ENCODE measurements around the gene ZWILCH.
"Not testable (repeated sequence)": the region's sequence is repeated elsewhere in the genome, so short reads cannot be mapped to it uniquely, and the experiment has no call there.

The ZWILCH gene

GRCh38 chr15:66504563-66505429 lies at the start of gene ZWILCH, which contains the start of gene RPL4:
ZWILCH (plus strand) TSS chr15:66505326; CDS start chr15:66505339, 13 bp downstream.
RPL4 (minus strand) TSS chr15:66504855; CDS start chr15:66504790, 65 bp downstream.
- peak; percentile 78 for DNase-seq

GRCh38 chr15:66456211-66456610 lies 48.9 kb upstream of the ZWILCH start:
- no peak for DNase-seq

GRCh38 chr15:66459818-66460615 lies 45.1 kb upstream of the ZWILCH start:
- no peak for DNase-seq

GRCh38 chr15:66461294-66461693 lies 43.8 kb upstream of the ZWILCH start:
- not testable (repeated sequence) for DNase-seq

- DNase-seq = no peak
Measured at GRCh38 chr15:66461917-66462316, 43.2 kb upstream of the ZWILCH start.

- no peak for DNase-seq
Measured at GRCh38 chr15:66462627-66463026, 42.5 kb upstream of the ZWILCH start.

- DNase-seq = not testable (repeated sequence)
Measured at GRCh38 chr15:66465294-66465693, 39.8 kb upstream of the ZWILCH start.

- DNase-seq = not testable (repeated sequence)
Measured at GRCh38 chr15:66467162-66468040, 37.7 kb upstream of the ZWILCH start.

GRCh38 chr15:66470825-66471224 lies 34.3 kb upstream of the ZWILCH start:
- DNase-seq = not testable (repeated sequence)

- DNase-seq = no peak
Measured at GRCh38 chr15:66472176-66472999, 32.7 kb upstream of the ZWILCH start.

GRCh38 chr15:66474135-66474534 lies 31.0 kb upstream of the ZWILCH start:
- no peak for DNase-seq

- no peak for DNase-seq
Measured at GRCh38 chr15:66474963-66475362, 30.2 kb upstream of the ZWILCH start.

GRCh38 chr15:66476535-66476934 lies 28.6 kb upstream of the ZWILCH start:
- DNase-seq = no peak

- DNase-seq = no peak
Measured at GRCh38 chr15:66477011-66477410, 28.1 kb upstream of the ZWILCH start.

- DNase-seq = no peak
Measured at GRCh38 chr15:66480267-66480666, 24.9 kb upstream of the ZWILCH start.

GRCh38 chr15:66481107-66481856 lies 23.8 kb upstream of the ZWILCH start:
- no peak for DNase-seq

GRCh38 chr15:66482539-66482938 lies 22.6 kb upstream of the ZWILCH start:
- DNase-seq = no peak

GRCh38 chr15:66483131-66483566 lies 22.0 kb upstream of the ZWILCH start:
- DNase-seq = no peak

GRCh38 chr15:66484539-66485112 lies 20.5 kb upstream of the ZWILCH start:
- no peak for DNase-seq

- no peak for DNase-seq
Measured at GRCh38 chr15:66486887-66487286, 18.2 kb upstream of the ZWILCH start.

- DNase-seq = no peak
Measured at GRCh38 chr15:66488525-66488924, 16.6 kb upstream of the ZWILCH start.
